Measurements from ENCODE around the gene CCL24. TPM values are rescaled to one million over a fixed set of nuclear protein-coding genes. Genes with fewer than 3 reads are reported as not detected.

CCL24 gene
- total RNA-seq, 2 donors from 2014 or later, result not detected

- H3K36me3 ChIP-seq (replicated peaks in 1 of 2; ENCODE audit: insufficient read depth in 1 of 2, low read depth in 2 of 2), result no peaks in the 10 kb centered on the region
- ATAC-seq (no peak), DNase-seq (no peak)
- no peak overlapping the region for H3K27ac ChIP-seq
- no peak overlapping the region for H3K4me3 ChIP-seq
- H3K9me3 ChIP-seq, result peaks cover 0 to 22% (median 0%) of the 10 kb centered on the region in 3 donors
- H3K4me1 ChIP-seq, result peaks cover 3% of the 10 kb centered on the region
- intact Hi-C loops (cut with DNase I), result no loop called here
- no peak for TF ChIP-seq POLR2A (IDR thresholded peaks at IDR 0.05)
- TF ChIP-seq CTCF (IDR thresholded peaks at IDR 0.05), result no peak
- no peaks in the 10 kb centered on the region for H3K27me3 ChIP-seq
- 69 to 75% methylated on average over 2 of the region's 2 CpGs for WGBS, 2 donors
Measured at GRCh38 chr7:75804004-75804403, 9.6 kb downstream of the CCL24 start.

GRCh38 chr7:75802552-75802821 lies 11.1 kb downstream of the CCL24 start:
- no peaks in the 10 kb centered on the region for H3K36me3 ChIP-seq (replicated peaks in 1 of 2; ENCODE audit: insufficient read depth in 1 of 2, low read depth in 2 of 2)
- no peak overlapping the region for H3K27ac ChIP-seq
- H3K9me3 ChIP-seq, result peaks cover 0 to 15% (median 0%) of the 10 kb centered on the region in 3 donors
- TF ChIP-seq CTCF (IDR thresholded peaks at IDR 0.05) (no peak), POLR2A (IDR thresholded peaks at IDR 0.05) (no peak)
- no peak overlapping the region for H3K4me3 ChIP-seq
- 87 to 92% methylated on average over 5 of the region's 5 CpGs for WGBS, 2 donors
- no peaks in the 10 kb centered on the region for H3K27me3 ChIP-seq
- H3K4me1 ChIP-seq, result peaks cover 14% of the 10 kb centered on the region
- ATAC-seq (no peak), DNase-seq (no peak)
- intact Hi-C loops (cut with DNase I), result no loop called here

- Histone ChIP-seq H3K27me3 (no peaks in the 10 kb centered on the region), H3K9me3 (no peaks in the 10 kb centered on the region), H3K4me1 (peaks cover 20% of the 10 kb centered on the region), H3K36me3 (replicated peaks in 1 of 2; ENCODE audit: insufficient read depth in 1 of 2, low read depth in 2 of 2) (no peaks in the 10 kb centered on the region), H3K4me3 (no peak overlapping the region), H3K27ac (no peak overlapping the region)
- 18 to 19% methylated on average over 4 of the region's 4 CpGs for WGBS, 2 donors
- intact Hi-C loops (cut with DNase I), result no loop called here
- DNase-seq, result peak; percentile 29 to 77 (median 52)
- ATAC-seq, result peak; percentile 48
- TF ChIP-seq POLR2A (IDR thresholded peaks at IDR 0.05) (no peak), CTCF (IDR thresholded peaks at IDR 0.05) (no peak)
Measured at GRCh38 chr7:75798770-75799169, 14.8 kb downstream of the CCL24 start.

GRCh38 chr7:75796420-75796819 lies 17.2 kb downstream of the CCL24 start:
- H3K9me3 ChIP-seq, result no peaks in the 10 kb centered on the region
- H3K4me3 ChIP-seq, result no peak overlapping the region
- TF ChIP-seq CTCF (IDR thresholded peaks at IDR 0.05), result no peak
- TF ChIP-seq POLR2A (IDR thresholded peaks at IDR 0.05), result no peak
- intact Hi-C loops (cut with DNase I), result no loop called here
- H3K27me3 ChIP-seq, result no peaks in the 10 kb centered on the region
- no peak for DNase-seq
- 82 to 96% methylated on average over 6 of the region's 6 CpGs for WGBS, 2 donors
- H3K4me1 ChIP-seq, result peaks cover 20% of the 10 kb centered on the region
- no peak for ATAC-seq
- no peaks in the 10 kb centered on the region for H3K36me3 ChIP-seq (replicated peaks in 1 of 2; ENCODE audit: insufficient read depth in 1 of 2, low read depth in 2 of 2)
- H3K27ac ChIP-seq, result no peak overlapping the region

- Histone ChIP-seq H3K9me3 (no peaks in the 10 kb centered on the region), H3K27me3 (no peaks in the 10 kb centered on the region), H3K4me1 (peaks cover 20% of the 10 kb centered on the region), H3K27ac (no peak overlapping the region), H3K36me3 (replicated peaks in 1 of 2; ENCODE audit: insufficient read depth in 1 of 2, low read depth in 2 of 2) (no peaks in the 10 kb centered on the region), H3K4me3 (no peak overlapping the region)
- DNase-seq, result peak; percentile 33 to 75 (median 46)
- TF ChIP-seq POLR2A (IDR thresholded peaks at IDR 0.05), result no peak
- no peak for TF ChIP-seq CTCF (IDR thresholded peaks at IDR 0.05)
- WGBS, 2 donors, result 24 to 30% methylated on average over 5 to 9 of the region's 9 CpGs
- peak; percentile 45 for ATAC-seq
- intact Hi-C loops (cut with DNase I), result no loop called here
Measured at GRCh38 chr7:75795831-75796285, 17.7 kb downstream of the CCL24 start.

Data from body of pancreas (tissue), 4 donors.